NCI-H345 (cell line): Measurements from ENCODE around the gene SERF2.
"Not testable (repeated sequence)": the region's sequence is repeated elsewhere in the genome, so short reads cannot be mapped to it uniquely, and the experiment has no call there.

Source experiments
- DNase-seq: peaks from one replicate; lab custom pipeline; 2025; lab: John Stamatoyannopoulos, UW

The SERF2 gene

DNA sequence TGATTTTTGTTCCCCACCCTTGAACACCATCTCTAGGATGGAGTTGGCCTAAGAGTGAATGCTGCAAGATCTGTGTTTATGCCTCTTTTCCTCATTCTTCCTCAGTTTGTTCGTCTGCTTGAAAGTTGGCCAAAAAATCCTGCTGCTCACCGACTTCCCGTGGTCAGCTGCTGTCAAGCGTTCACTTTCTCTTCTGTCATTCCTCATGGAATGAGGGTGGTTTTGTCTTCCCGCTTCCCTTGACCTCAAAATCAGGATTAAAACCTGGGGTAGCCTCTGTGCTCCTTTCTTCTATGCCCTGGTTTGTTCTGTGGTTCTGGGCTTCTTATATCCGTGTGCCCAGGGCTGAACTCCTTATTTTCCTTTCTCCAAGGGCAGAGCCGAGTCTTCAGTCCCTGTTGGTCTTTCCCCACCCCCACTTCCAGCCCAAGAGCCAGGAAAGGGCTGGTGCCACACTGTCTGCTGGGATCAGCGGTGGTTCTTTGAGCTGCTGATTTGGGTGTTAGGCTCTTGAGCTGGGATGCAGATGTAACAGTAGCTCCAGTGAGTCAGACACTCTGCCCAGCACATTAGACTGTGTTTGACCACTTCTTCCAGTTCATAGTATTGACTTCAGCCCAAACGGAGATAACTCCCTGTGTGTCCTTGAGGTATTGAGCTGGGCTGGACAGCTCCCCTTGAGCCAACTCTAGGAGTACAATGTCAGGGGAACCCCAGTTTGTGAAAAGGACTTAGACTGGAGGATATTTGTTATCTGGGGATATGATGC is 2.3 kb downstream of the SERF2 start:
- DNase-seq = no peak

DNA sequence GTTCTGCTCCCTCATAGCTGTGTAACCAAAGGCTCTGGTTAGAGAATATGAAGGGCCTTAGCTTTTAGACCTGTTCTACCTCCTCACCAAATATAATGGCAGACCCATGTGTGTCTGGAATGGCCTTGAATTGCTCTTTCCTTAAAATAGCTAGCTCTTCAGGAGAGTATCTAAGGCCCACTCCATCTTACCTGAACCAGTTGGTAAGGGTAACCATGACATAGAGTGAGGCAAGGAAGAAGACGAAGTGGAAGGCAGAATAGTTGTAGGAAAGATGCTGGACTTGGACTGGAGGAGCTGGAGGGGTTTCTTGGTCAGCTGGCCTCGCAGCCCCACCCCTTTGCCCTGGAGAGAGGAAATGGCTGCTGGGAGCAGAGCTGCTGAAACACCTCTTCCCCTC is 3.1 kb downstream of the SERF2 start:
- DNase-seq = no peak

DNA sequence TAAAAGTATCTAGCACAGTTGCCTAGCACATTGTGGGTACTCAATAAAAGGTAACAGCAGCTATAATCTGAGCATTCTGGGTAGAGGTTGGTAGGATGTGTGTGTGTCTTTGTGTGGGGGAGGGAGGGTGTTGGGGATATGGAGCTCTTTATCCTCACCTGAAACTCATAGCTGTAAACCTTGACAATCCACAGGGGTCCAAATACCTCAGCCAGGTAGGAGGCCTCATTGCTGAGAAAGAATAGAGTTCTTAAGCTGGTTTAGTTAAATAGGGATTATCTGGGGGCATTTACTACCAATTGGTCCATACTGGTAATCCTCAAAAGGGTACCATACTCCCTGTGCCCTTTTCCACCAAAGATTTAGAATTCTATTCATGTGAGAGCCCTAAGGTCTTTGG is 3.9 kb downstream of the SERF2 start:
- DNase-seq = no peak

DNA sequence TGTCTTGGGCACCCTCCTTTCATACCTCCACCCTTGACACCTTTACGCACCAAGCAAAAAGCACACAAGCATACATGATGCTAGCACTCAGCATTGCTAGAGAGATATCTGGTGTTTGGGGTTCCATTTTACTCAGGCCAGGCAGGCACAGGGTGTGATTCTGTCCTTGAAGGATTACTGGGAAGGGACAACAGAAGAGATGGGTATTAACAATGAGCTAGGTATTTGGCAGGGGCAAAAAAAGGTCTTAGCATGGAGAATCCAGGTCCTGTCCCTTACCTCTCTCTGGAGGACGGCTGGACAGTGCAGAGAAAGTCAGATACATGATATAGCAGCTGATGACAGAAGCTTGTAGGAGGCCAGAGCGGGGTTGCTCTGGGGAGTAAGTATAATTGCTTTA is 4.4 kb downstream of the SERF2 start:
- no peak for DNase-seq

DNA sequence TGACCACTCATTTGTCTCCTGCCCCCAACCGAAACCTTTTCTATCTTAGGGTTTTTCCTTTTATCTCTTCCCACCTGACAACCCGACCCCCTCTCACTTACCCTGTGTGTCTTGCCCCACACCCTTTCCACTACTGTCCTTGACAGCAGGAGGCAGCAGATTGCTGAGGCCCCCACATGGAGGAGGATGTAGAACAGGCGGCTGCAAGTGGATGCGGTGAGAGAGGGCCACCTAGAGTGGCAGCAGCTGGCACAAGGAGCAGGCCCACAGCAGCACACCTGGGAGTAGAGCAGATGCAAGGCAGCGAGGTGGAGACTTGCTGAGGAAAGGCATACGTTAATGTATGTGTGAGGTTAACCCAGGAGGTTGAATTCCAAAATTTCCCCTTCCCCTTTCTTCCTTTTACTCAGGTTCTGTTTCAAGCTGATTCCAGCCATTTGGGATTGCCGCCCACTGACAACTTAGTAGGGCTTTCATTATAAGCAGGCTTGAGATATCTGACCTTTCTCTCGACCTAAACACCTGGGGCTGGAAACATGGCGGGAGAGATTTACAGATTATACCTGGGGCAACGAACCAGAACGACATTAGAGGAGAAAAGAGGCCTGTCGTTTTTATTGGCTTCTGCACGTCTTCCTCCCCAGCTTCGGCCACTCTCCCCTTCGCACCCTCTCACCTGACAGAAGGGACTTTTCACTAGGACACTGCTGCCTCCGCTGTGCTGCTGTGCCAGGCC is 7.3 kb downstream of the SERF2 start:
- peak; percentile 74 for DNase-seq

DNA sequence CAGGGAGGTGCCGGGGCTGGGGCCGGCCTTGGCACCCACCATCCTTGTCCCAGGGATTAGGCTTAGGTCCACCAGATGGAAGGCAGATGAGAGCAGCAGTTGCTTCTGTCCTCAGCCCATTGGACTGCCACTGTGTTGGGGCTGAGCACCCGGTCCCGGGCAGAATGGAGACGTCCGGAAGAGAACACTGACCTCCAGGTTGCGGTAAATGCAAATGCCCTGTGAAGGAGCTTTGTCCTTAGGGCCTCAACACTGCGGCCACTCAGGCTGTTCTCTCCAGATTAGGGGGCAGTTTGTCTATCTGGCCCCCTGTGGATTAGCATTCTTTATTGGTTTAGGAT is 7.8 kb downstream of the SERF2 start, which contains the start of gene SERINC4:
Gene SERINC4, minus strand, starts transcription at position 276 of the 341 bp plus-strand sequence. Its CDS starts 234 bp downstream, at position 42.
- DNase-seq = no peak

DNA sequence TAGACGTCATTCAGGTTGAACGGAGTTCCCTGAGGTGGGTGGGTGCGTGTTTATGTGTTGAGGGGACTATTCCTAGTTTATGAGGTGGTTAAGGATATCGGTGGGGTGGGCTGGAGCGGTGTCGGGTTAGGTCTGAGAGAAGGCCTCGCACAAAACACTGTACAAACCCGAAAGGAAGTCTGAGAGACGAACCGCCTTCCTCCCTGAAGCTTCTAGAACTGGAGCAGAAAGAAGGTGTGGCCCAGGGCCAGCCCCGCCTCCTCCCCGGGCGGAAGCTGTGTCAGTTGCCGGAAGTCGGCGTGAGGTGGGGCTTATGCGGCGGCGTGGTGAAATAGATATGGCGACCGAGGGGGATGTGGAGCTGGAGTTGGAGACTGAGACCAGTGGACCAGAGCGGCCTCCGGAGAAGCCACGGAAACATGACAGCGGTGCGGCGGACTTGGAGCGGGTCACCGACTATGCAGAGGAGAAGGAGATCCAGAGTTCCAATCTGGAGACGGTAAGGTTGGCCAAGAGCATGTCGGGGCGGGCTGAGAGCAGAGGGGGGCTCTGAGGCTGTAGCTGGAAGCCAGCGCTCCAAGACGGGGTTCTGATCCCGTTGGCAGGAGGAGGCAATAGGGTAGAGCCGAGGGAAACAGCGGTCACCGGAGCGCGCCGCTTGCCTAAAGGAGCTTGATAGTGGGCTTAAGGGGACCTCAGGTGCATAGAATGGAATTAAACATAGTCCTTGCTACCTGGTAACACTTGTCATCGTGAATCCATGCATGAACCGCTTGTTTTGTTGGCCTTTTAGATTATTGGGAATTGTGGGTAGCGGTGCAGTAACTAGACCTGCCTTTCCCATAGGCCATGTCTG is 8.4 kb downstream of the SERF2 start, which contains the start of gene HYPK:
Gene HYPK, plus strand, starts transcription at position 314 of the 856 bp plus-strand sequence. Its CDS starts 24 bp downstream, at position 338.
- DNase-seq = peak; percentile 78

DNA sequence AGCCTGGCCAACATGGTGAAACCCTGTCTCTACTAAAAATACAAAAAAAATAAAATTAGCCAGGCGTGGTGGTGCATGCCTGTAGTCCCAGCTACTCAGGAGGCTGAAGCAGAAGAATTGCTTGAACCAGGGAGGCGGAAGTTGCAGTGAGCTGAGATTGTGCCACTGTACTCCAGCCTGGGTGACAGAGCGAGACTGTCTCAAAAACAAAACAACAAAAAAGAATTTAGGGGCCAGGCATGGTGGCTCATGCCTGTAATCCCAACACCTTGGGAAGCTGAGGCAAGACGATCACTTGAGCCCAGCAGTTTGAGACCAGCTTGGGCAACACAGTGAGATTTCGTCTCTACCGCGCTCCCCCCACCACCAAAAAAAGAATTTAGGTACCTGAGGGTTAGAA is 10.6 kb downstream of the SERF2 start:
- not testable (repeated sequence) for DNase-seq

DNA sequence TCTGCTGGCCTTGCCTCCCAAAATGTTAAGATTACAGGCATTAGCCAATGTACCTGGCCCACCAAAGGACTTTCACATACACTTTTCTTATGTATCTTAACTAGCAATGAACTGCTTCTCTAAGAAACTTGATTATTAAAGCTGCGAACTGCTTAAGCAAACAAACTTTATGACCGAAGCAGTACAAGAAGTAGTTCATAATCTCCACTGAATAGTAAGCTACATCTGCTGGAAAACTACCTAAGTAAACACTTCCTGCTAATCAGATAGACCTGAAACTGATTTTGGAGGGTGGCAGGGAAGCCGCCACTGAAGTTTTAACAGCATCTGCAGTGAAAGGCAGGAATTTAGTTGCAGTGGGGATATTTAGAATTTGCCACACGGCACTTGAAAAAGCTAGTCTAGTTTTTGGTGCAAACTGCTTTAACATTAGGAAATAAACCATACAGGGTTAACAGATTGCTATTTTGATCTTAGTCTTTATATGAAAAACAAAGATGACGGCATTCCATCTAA is 16.4 kb downstream of the SERF2 start:
- DNase-seq = no peak

DNA sequence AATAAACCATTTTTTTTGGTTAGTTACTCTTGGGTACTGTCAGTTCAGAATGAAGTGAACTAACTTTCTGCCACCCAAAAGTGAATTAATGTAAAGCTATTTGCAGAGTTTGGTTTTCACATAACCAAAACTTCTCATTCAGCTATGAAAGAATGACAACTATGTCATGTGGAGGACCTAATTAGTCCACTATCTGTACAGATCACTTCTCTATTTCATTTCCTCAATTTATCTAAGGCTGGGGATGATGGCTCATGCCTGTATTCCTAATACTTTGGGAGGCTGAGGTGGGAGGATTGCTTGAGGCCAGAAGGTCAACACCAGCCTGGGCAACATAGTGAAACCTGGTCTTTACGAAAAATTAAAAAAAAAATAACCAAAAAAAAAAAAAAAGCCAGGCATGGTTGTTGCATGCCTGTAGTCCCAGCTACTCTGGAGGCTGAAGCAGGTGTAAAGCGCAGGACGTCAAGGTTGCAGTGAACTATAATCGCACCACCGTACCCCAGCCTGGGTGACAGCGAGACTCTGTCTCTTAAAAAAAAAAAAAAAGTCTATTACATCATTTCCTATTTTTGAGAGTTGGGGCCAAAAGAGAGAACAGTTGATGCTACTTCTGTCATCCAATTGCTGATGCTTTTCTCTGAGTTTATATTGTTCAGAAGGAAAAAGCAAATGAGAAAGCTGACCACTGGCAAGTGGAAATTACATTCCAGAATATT is 17.0 kb downstream of the SERF2 start:
- DNase-seq = no peak

DNA sequence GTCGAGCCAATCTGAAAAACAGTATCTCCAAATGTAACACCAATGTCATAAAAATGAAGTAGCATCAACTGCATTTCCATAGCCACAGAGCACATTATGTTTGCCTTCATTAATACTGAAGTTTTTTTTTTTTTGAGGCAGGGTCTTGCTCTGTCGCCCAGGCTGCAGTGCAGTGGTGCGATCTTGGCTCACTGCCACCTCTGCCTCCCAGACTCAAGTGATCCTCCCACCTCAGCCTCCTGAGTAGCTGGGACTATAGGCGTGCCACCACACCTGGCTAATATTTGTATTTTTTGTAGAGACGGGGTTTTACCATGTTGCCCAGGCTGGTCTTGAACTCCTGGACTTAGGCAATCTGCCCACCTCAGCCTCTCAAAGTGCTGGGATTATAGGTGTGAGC is 22.9 kb downstream of the SERF2 start:
- not testable (repeated sequence) for DNase-seq

DNA sequence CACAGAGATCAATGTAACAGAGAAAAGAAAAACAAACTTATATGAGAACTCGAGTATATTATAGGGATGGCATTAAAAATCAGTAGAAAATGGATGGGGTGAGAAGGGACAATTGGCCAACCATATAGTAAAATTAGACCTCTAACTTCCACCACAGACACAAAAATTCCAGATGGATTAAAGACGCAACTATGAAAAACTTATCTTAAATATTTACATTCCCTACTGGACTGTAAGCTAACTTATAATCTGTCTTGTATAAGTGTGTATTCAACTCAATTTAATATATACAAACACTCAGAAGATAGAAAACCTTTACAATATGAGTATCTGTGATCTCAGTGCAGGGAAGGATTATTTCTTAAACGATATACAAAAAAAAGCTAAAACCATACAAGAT is 29.4 kb downstream of the SERF2 start:
- DNase-seq = no peak

DNA sequence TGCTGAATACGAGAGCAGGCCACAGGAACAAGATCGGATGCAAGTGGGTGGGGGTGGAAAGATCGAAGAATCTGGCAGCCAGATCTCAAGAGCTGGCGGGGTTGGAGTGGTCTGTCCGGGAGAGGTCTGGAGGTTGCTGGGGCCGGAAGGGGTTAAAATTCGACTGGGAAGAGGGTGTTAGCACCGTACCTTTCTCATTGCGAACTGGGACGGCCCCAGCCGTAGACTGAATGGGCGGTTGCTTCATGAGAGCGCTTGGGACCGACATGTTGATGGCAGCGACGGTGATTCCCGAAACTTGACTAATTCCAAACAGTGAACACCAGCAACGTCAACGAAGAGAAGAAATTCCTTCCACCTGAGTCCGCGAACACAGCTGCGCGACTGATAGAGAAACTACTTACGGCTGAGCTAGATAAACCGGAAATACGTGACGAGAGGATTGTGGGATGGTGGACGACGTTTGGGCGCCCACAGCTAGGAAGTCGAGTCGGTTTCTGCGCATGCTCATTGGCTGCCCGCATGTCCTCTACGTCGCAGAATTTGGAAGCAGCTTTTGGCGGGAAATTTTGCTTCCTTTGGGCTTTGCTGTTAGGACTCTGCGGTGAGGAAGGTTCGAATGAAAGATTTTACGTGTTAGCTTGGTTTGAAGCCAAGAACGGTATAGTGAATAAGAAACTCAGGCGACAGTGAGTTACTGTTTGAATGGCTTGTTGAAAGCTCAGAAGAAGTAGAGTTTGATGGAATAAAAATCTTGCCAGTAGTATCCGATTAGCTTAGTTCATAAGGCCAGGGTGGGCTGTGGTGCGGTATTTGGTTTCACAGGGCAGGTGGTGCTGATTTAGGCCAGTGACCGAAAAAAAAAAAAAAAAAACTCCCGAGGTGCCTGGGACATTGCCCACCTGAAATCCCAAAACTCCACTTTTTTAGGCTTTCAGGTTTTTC is 32.5 kb downstream of the SERF2 start, which contains the start of gene MFAP1:
Gene MFAP1, minus strand, starts transcription at position 389 of the 945 bp plus-strand sequence. Its CDS starts 121 bp downstream, at position 268.
- DNase-seq = peak; percentile 97

DNA sequence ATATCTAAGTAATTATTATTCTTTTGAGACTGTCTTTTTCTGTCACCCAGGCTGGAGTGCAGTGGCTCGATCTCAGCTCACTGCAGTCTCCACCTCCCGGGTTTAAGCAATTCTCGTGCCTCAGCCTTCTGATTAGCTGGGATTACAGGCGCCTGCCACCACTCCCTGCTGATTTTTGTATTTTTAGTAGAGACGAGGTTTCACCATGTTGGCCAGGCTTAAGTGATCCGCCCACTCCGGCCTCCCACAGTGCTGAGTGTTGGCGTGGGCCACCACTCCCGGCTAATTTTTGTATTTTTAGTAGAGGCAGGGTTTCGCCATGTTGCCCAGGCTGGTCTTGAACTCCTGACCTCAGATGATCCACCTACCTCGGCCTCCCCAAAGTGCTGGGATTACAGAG is 33.2 kb downstream of the SERF2 start:
- DNase-seq = not testable (repeated sequence)

DNA sequence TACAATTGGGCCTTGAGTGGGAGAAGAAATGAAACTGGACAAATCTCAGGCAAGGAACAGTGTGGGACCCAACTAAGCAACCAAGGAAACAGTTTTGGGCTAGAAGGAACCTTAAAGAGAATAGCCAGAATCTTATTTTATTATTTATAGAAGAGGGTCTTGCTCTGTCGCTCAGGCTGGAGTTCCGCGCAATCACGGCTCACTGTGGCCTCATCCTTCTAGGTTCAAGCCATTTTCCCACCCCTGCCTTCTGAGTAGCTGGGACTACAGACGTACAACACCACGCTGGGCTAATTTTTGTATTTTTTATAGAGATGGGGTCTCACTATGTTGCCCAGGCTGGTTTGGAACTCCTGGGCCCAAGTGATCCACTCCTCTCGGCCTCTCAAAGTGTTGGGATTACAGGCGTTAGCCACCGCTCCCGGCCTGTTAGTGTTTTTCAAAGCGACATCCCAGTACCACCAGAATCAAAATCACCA is 33.9 kb downstream of the SERF2 start:
- DNase-seq = no peak

DNA sequence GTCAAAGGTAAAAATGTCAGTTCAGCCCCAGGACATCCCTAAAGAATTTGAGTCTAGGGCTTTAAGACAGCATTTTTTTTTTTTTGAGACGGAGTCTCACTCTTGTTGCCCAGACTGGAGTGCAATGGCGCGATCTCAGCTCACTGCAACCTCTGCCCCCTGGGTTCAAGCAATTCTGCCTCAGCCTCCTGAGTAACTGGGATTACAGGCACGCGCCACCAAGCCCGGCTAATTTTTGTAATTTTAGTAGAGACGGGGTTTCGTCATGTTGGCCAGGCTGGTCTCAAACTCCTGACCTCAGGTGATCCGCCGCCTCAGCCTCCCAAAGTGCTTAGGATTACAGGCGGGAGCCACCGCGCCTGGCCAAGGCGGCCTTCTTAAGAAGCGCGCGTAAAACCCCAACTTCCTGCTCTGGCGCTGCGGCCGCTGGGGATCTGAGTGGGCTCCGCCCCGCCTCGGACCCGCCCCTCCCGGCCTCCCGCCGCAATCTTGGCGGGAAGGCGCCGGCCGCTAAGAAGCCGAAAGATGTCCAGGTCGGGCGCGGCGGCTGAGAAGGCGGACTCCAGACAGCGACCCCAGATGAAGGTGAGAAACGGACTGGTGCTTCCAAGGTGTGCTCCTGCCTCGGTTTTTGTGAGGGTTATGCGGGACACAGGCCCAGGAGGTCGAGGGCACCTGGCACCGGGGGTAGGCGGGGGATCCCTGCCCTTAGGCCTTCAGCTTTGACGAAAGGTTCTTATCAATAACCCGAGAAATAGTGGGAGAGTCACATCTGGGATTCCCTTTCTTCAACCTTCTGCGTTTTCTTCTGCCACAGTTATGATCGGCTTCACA is 34.6 kb downstream of the SERF2 start, which contains the start of gene WDR76:
Gene WDR76, plus strand, starts transcription at position 495 of the 834 bp plus-strand sequence. Its CDS starts 31 bp downstream, at position 526.
- peak; percentile 81 for DNase-seq

DNA sequence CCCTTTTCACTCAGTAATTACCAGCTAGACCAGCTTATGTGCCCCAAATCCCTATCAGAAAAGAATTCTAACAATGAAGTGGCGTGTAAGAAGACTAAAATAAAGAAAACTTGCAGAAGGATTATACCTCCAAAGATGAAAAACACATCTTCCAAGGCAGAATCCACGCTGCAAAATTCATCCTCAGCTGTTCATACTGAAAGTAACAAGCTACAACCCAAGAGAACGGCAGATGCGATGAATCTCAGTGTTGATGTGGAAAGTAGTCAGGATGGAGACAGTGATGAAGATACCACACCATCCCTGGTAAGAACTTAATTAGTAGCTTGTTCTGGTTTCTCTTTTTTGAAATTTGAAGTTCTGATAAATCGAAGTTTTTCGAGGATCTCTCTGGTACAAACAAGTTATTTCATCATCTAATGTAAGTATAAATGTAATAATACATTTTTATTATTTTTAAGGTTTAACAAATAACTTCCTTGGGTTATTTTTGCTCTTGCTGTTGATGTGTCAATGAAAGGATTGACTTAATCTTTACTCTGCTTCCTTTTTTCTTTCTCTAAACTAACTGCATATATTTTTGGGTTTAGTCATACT is 36.0 kb downstream of the SERF2 start:
- DNase-seq = no peak

DNA sequence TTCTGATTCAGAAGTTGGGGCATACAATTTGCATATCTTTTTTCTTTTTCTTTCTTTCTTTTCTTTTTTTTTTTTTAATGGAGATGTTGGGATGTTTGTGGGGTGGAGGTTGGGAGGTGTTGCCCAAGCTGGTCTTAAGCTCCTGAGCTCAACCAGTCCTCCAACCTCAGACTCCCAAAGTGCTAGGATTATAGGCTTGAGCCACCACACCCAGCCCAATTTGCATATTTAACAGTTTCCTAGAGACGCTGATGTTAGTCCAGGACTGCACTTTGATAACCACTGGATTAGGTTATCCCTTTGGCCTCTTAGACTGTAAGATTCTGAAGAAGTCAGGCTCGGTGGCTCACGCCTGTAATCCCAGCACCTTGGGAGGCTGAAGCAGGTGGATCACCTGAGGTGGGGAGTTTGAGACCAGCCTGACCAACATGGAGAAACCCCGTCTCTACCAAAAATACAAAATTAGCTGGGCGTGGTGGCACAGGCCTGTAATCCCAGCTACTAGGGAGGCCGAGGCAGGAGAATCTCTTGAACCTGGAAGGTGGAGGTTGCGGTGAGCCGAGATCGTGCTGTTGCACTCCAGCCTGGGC is 37.9 kb downstream of the SERF2 start:
- DNase-seq = not testable (repeated sequence)
